Left renal pelvis (tissue), 4 donors: ENCODE data around the gene NAPEPLD. TPM values are rescaled to one million over a fixed set of nuclear protein-coding genes. Genes with fewer than 3 reads are reported as not detected.
"Not testable (repeated sequence)": the region's sequence is repeated elsewhere in the genome, so short reads cannot be mapped to it uniquely, and the experiment has no call there.

Experiments used
- DNase-seq, 4 donors: peaks; one replicate each; pipeline ENCODE4 v3.0.0-alpha.2; 2013; ENCODE audit warnings: low read depth in 4 of 4, low spot score in 3 of 4
- polyA plus RNA-seq, 4 donors: library from polyadenylated mRNA; unstranded; fragments of 120-200 nt; gene quantifications; one replicate each; pipeline ENCODE4 v1.2.1, GENCODE V29; 2013; ENCODE audit not compliant: insufficient read length in 4 of 4

Gene NAPEPLD
- polyA plus RNA-seq, 4 donors, result 26.7 to 46.5 (median 37.9) TPM

DNA sequence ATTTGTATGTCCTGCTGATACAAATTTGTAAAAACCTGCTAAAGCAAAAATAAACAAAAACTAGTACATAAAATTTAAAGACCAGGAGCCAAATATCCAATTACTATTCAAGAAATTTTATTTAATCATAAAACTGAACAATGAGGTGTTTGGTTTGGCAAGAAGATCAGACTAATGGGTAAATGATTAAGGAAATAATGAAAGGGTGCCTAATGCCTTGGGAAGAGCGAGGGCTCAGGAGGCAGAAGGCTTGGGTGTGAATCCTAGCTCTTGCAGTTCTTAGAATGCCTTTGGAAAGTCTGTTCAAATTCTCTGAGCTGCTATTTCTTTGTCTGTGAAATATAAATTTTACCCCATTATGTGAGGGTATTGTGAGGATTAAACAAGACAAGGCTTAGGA is 32.4 kb downstream of the NAPEPLD start:
- DNase-seq, result no peak

DNA sequence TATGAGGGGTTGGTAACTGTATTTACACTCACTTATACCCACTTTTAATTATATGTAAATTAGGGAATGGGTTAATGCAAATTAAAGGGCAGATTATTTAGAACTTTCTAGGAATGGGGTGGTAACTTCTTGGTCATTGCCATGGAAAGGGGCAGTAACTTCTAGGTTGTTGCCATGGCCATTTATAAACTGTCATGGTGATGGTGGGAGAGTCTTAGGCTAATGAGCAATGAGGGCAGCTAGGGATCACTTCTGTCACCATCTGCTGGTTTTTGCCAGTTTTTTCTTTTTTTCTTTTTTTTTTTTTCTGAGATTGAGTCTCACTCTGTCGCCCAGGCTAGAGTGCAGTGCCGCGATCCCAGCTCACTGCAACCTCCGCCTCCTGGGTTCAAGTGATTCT is 33.1 kb downstream of the NAPEPLD start:
- DNase-seq, result no peak

DNA sequence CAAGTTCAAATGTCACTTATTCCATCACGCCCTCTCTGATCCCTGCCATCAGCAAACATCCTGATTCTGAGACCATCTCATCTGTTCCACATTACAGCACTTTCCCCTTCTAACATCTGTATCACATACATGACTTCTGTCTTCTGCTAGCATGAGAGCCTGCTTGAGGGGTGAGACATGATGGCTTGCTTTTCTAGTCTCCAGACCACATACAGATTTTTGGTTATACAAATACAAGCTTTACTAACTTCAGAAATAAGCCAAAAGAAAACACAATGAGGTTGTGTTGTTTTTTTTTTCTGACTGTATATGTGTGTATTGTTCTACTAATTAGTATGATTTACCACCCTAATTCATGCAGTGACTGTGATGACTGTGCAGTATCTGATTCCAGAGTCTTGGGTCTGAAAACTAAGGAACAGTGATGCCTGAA is 34.3 kb downstream of the NAPEPLD start:
- DNase-seq, result no peak

DNA sequence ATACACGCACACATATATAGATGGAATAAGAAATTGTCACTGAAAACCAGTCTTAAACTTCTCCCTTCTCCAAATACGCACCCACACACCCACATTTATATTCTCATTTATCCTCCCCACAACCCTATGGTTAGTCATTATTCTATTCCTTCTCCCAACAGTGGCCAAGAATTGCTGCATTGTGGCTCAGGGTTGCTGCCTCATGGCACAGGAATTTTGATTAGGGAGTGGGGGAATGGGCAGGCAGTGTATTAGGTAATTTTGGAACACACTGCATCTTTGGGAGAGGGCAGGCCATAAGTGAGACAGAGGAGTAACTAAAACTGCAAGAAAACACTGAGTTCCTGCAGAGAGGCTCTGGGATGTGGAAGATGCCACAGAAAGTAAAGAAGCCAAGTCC is 35.7 kb downstream of the NAPEPLD start:
- no peak for DNase-seq

DNA sequence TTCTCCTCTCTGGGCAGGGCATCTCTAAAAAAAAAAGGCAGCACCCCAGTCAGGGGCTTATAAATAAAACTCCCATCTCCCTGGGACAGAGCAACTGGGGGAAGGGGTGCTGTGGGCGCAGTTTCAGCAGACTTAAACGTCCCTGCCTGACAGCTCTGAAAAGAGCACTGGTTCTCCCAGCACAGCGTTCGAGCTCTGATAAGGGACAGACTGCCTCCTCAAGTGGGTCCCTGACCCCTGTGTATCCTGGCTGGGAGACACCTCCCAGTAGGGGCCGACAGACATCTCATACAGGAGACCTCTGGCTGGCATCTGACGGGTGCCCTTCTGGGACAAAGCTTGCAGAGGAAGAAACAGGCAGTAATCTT is 42.2 kb downstream of the NAPEPLD start:
- DNase-seq, result not testable (repeated sequence)

DNA sequence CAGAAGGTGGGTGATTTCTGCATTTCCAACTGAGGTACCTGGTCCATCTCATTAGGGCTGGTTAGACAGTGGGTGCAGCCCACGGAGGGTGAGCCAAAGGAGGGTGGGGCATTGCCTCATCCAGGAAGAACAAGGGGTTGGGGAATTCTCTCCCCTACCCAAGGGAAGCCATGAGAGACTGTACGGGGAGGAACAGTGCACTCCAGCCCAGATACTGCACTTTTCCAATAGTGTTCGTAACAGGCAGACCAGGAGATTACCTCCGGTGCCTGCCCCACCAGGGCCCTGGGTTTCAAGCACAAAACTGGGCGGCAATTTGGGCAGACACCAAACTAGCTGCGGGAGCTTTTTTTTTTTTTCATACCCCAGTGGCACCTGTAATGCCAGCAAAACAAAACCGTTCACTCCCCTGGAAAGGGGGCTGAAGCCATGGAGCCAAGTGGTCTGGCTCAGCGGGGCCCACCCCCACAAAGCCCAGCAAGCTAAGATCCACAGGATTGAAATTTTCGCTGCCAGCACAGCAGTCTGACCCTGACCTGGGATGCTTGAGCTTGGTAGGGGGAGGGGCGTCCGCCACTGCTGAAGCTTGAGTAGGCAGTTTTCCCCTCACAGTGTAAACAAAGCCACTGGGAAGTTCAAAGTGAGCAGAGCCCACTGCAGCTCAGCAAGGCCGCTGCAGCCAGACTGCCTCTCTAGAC is 42.7 kb downstream of the NAPEPLD start:
- peak; percentile 24 to 39 (median 30) for DNase-seq

DNA sequence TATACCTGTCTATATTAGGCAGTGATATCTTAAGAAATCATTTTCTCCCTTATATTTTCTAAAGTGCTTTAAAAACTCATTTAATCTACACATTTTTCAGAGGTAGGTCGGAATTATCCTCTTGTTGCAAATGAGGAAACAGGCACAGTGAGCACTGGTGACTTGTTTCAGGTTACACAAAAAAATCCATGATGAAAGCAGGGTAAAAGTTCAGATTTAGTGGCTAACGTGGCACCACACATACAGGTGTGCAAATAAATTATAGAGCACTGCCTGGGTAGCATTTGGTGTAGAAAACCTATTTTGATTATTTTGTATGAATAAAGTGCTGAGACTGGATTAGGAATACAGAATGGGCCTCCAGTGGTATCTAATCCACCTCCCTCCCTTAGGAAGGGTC is 47.4 kb downstream of the NAPEPLD start:
- DNase-seq, result no peak

DNA sequence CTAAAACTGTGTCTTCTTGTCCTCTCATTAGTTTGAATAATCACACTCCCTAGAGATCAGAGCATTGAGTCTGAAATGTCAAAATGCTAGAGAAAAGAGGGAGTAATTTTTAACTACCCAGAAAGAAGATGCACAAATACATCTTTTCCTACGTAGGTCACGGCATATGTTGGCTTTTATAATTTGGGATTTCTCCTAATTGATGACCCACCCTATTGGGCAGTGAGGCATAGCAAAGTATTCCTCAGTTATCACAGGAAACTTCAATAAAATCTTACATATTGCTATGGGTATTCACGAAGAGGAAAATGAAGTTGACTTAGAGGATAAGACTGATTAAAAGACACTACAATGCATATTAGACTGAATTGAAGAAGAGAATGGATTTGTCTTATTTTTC is 48.6 kb downstream of the NAPEPLD start:
- no peak for DNase-seq

DNA sequence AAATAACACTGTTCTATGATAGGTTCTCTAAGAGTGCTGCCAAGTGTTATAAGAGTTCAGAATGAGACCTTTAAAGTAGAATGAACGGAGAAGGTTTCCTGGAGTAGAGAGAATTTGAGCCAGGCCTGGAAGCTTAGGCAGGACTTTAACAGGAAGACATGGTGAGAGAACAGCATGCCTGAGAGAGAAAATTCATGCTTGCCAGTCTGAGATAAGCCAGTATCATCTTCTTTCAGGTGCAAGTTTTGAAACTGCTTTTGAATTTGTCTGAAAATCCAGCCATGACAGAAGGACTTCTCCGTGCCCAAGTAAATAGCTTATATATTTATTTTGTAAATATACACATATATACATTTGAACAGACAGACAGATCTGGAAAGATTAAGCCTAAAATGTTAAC is 51.9 kb downstream of the NAPEPLD start:
- DNase-seq, result no peak

DNA sequence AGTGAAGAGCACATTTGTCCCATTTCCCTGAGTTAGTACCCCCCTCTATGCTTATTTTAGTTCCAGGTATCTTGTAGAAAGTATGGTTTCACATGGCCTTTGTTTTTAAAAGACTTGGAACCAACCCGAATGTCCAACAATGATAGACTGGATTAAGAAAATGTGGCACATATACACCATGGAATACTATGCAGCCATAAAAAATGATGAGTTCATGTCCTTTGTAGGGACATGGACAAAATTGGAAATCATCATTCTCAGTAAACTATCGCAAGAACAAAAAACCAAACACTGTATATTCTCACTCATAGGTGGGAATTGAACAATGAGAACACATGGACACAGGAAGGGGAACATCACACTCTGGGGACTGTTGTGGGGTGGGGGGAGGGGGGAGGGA is 53.3 kb downstream of the NAPEPLD start:
- DNase-seq, result not testable (repeated sequence)

DNA sequence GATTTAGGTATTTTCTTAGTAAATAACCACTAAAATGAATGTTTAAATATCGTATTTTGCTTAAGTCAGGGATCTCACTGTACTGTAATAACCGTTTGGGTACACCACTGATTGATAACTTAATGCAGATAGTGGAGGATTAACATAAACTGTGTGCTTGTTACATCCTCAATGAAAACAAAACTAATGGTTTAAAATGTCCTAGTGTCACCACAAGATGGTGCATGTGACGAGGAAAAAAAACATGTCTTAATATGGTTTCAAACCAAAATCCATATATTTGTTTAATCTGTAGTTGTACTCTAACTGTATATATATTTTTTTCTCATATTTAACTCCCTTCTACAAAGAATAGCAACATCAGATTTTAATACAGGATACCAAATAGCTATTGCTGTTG is 54.8 kb downstream of the NAPEPLD start:
- DNase-seq, result no peak

DNA sequence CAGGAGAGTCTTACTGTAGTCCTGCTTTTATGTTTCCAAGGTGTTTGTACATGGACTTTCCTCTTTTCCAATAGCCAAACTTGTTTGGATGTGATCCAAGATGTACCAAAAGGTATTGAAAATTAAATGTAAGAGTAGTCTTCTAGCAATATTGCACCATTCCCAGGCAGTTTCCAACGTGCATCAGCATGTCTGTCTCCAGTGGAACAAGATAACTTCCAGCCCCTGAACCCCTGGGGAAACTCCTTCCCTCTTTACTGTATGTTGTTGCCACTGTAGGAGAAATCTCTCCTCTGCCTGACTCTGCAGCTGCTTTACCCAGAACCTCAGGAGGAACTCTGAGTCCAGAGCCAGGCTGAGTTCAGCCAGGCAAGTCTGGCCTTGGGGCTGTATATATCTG is 55.5 kb downstream of the NAPEPLD start:
- no peak for DNase-seq

DNA sequence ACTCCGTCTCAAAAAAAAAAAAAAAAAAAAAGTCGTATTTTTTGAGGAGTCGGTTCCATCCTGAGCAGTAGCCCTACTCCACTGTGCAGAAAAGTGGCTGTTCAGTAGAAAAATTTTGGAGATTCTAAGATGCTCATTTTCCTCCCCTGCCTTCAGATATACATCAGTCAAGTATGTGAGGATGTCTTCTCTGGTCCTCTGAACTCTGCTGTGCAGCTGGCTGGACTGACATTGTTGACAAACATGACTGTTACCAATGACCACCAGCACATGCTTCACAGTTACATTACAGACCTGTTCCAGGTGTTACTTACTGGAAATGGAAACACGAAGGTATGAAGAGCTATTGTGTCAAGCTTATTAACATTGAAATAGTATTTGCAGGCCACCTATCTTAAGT is 56.6 kb downstream of the NAPEPLD start:
- DNase-seq, result not testable (repeated sequence)

DNA sequence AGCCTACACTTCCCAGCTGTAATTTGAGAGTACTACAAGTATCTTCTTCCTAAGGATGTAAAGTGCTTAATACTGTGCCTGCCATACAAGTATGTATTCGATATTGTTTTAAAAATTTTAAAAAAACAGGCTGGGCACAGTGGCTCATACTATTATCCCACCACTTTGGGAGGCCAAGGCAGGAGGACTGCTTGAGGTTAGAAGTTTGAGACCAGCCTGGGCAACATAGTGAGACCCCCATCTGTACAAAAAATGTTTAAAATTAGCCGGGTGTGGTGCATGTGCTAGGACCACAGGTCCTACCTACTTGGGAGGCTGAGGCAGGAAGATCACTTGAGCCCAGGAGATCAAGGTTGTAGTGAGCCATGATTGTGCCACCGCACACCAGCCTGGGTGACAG is 65.7 kb downstream of the NAPEPLD start:
- DNase-seq, result no peak

DNA sequence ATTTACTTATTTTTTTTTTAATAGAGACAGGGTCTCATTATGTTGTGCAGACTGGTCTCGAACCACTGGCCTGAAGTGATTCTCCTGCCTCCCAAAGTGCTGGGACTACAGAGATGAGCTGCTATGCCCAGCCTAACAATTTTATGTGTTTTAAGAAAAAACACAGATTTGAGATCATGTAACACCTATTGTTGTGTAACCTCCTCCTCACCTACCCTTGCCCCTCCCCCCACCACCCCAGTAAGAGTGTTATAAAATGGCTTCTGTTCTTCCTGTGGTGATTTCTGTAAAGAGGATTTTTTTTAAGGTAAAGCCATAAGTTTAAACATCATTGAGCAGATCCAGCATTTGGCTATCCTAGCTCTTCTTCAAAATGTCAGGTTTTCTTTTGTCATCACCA is 66.4 kb downstream of the NAPEPLD start:
- no peak for DNase-seq

DNA sequence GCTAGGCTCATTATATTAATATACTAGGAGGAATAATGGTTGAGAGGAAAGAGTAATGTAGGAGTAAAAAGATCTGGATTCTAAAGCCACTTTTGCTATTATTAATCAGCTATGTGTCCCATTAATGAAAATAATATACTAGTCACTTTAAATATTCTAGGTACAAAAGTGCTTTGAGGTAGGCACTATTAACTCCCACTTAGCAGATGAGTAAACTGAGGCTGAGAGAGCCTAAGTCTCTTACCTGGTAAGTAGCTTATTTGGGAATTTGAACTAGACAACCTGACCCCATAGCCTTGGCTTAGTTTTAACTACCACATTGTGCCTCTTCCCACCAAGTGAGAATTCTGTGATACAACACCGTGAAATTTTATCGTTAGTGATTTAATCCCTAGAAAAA is 68.0 kb downstream of the NAPEPLD start:
- no peak for DNase-seq

DNA sequence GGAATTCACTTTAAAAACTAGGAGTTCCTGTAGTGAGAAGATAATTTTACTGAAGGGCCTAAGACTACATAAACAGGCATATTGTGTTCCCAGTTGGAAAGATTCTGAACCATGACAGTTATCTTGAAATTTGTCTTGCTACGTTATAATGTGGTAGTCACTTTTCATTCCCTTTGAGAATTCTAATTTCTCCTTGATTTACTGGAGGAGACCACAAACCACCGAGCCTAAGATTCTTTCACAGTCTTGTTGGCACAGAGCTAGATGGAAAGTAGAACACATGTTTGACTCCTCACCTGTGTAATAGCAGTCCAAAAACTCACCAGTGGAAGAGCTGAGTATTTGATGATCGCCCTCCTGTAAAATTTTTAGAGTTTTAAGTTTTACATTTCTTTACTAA is 69.1 kb downstream of the NAPEPLD start:
- no peak for DNase-seq

DNA sequence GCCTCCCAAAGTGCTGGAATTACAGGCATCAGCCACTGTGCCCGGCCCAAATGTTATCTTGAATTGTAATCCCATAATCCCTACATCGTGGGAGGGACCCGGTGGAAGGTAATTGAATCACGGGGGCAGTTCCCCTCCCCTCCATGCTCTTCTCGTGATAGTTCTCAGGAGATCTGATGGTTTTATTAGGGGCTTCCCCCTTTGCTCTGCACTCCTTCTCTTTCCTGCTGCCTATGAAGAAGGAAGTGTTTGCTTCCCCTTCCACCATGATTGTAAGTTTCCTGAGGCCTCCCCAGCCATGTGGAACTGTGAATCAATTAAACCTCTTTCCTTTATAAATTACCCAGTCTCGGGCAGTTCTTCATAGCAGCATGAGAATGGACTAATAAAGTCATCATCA is 70.7 kb downstream of the NAPEPLD start:
- DNase-seq, result not testable (repeated sequence)

DNA sequence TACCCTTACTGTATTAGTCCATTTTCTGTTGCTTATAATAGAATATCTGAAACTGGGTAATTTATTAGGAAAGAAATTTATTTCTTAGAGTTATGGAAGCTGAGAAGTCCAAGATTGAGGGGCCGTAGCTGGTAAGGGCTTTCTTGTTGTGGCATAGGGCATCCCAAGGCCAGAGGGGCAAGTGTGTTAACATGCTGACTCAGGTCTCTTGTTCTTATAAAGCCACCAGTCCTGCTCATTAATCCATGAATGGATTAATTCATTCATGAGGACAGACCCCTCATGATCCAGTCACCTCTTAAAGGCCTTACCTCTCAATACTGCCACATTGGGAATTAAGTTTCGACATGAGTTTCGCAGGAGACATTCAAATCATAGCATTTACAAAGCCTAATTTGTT is 71.6 kb downstream of the NAPEPLD start:
- no peak for DNase-seq

DNA sequence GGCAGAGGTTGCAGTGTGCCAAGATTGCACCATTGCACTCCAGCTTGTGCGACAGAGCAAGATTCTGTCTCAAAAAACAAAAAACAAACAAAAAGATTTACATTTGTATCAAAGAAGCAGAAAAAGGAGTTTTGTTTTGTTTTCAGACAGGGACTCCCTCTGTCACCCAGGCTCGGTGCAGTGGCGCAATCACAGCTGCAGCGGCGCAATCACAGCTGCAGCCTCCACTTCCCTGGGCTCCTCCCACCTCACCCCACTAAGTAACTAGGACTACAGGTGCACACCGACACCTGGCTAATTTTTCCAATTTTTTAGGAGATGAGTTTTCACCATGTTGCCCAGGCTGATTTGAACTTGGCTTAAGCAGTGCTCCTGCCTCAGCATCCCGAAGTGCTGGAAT is 72.1 kb downstream of the NAPEPLD start:
- DNase-seq, result no peak

DNA sequence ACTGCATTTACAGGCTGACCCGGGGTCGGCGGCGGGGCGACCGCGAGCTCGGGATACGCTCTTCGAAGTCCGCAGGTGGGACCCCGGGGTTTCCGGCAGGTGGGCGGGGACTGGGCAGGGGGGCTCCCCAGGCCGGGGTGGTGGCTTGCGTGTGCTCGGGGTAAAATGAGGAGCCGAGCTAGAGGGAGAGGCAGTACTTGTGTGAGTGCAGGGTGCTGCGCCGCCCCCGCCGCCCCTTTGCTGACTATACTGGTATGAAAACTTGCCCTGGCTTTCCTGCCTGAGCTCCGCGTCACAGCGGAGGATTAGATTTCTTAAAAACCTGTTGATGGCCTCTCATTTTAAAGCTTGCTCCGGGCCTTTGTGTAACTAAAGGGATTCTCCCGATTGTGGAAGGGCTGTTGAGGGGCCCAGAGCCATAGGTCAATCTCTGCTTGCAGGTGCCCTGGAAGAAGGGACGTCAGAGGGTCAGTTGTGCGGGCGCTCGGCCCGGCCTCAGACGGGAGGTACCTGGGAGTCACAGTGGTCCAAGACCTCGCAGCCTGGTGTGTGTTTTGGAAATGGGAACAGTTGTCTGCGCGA is 73.5 kb downstream of the NAPEPLD start:
- DNase-seq, result peak in 2 of 4 donors; percentile 19 to 22

DNA sequence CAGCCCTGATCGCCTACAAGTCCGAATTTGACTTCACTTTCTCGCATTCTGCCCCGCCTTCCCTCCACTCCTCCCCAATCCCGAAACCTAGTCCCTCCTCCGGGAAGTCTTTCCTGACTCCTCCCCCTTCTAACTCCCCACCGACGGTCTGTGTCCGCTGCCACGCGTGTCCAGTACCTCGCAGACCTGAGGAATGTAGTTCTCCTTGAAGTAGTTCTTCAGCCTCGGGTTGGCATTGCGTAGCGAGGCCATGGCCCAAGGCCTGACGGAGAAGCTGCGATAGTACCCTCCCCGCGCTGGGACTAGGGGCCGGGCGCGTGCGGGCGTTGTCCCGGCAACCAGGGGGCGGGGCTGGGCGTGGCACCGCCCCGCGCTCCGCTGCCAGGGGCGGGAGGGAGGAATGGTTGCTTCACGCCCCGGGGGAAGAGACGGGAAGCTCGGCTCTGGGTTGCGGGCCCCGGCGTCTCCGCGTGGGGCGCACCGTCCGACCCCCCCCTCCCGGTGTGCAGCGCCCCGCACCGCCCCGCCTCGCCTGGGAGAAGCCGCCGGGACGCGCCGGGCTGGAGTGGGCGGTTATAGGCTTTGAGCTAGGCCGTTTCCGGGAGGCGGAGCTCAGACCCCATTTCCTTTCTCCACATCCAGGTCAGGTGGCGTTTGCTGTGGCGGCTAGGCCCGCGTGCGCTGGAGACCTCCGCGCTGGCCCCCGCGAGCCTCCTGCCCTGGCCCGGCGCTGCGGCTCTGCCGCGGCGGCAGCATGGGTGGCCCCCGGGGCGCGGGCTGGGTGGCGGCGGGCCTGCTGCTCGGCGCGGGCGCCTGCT is 74.2 kb downstream of the NAPEPLD start, which contains the start of the genes ARMC10 and FBXL13:
ARMC10 (plus strand) TSS at position 622 of the 818 bp plus-strand sequence; CDS start at position 755, 133 bp downstream.
FBXL13 (minus strand) TSS at position 278 of the 818 bp plus-strand sequence.
- peak; percentile 81 to 87 (median 86) for DNase-seq
